HG03159 (cell line): ENCODE data around the gene CD79B.
"Not testable (repeated sequence)": the region's sequence is repeated elsewhere in the genome, so short reads cannot be mapped to it uniquely, and the experiment has no call there.

ENCODE experiments used
- ATAC-seq: cut with Tn5 transposase; IDR thresholded peaks from one replicate; pipeline ENCODE4 v1.9.1; 2021; ENCODE audit warnings: mild to moderate bottlenecking, moderate library complexity; ENCODE audit not compliant: unreplicated experiment

The CD79B gene

DNA sequence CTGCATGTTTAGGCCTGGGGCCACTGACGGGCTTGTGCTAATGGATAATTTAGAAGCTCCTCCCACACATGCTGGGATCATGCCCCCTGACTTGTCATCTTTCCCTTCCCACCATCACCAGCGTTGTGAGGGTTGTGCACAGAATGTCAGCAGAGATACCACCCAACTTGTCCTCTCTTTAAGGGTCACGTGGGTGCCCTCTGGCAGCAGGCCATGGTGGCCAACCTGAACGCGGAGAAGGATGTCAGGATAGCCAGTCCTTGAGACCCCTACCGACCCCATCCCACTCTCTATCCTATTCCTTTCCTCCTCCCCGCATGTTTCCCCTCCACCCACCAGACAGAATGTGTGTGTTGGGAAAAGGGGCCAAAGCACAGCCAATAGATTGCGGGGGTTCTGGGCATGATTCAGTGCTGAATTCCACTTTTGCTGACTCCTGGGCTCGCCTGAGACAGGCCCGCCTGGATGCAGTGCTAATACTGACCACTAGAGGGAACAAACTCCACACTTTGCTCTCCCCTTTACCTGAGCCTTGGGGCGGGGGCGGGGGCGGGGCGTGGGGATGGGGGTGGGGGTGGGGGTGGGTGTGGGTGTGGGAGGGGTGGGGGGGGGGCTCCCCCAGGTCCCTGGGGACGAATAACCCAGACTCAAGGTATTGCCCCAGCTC lies 50.1 kb downstream of the CD79B start, which contains the start of gene GH2:
TSS of gene GH2 (minus strand) at position 10 of the 667 bp plus-strand sequence. CDS start 143 bp downstream, outside the sequence.
- ATAC-seq: no peak

DNA sequence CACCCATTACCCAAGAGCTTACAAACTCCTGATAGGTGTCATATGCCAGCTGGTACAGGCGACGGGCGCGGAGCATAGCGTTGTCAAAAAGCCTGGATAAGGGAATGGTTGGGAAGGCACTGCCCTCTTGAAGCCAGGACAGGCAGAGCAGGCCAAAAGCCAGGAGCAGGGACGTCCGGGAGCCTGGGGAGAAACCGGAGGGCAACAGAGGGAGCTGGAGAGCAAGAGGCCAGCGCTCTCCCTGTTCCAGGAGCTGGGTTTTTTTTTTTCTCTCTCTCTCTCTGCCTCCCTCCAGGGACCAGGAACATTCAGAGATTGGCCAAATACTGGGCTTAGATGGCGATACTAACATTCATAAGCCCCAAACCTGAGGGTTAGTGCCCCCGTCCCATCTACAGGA lies 50.8 kb downstream of the CD79B start:
- not testable (repeated sequence) for ATAC-seq

DNA sequence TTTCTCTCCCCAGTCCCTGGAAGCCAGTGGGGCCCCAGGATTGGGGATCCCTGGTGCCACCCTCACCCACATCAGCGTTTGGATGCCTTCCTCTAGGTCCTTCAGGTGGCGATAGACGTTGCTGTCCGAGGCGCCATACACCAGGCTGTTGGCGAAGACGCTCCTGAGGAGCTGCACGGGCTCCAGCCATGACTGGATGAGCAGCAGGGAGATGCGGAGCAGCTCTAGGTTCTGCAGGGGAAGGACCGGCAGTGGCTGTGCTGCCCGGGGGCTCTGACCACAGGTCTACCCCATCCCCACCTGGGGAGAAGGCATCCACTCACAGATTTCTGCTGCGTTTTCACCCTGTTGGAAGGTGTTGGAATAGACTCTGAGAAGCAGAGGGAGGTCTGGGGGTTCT lies 51.4 kb downstream of the CD79B start:
- ATAC-seq: no peak
